Measurements from ENCODE around the gene CEP57. TPM values are rescaled to one million over a fixed set of nuclear protein-coding genes. Genes with fewer than 3 reads are reported as not detected.

The CEP57 gene
- total RNA-seq, 1 experiment from 2014 or later: 38.1 TPM

DNA sequence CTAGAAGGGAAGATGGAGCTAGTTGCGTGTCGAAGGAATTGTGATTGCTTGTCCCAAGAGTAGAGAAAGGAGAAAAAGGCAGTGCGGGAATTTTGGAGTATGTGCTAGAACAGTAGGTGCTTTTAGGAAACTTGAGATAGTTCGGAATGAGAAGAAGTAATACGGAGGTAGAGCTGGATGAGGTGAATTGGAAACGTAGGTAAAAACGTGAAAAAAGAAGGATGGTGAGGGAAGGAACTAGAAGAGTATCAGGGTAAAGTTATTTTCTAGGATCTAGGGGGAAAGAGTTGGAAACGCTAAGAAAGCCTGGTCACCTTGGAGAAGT lies 1.4 kb downstream of the CEP57 start:
- intact Hi-C loops (cut with micrococcal nuclease): loop anchor here (2.0 to 5.0 kb wide), 3 partner anchors 133 to 515 kb away; partner anchors contain the start of gene MTMR2
- H2AFZ ChIP-seq (ENCODE audit: low read length): peak overlapping the region; percentile 94
- H3K9me3 ChIP-seq (ENCODE audit: low read length): no peaks in the 10 kb centered on the region
- peak overlapping the region; percentile 89 for H3K9ac ChIP-seq (ENCODE audit: low read length)
- ChIA-PET POLR2A (ENCODE audit: unreplicated experiment) (no interaction called here), CTCF (no interaction called here)
- TF ChIP-seq EZH2 (IDR thresholded peaks at IDR 0.05; ENCODE audit: low read length, unreplicated experiment): no peak
- no peak for TF ChIP-seq CTCF (conservative IDR thresholded peaks at IDR 0.05; ENCODE audit: low read depth, low read length)
- no peak for TF ChIP-seq EZH2phosphoT487 (IDR thresholded peaks at IDR 0.05; ENCODE audit: borderline replicate concordance, low read length)
- ATAC-seq (no peak), DNase-seq (no peak)
- H3F3A ChIP-seq (ENCODE audit: low read length, unreplicated experiment): no peaks in the 10 kb centered on the region
- peak overlapping the region; percentile 97 for H3K4me2 ChIP-seq (ENCODE audit: low read length)
- no peaks in the 10 kb centered on the region for H3K9me2 ChIP-seq (replicated peaks; ENCODE audit: low read length)
- H3K27me3 ChIP-seq (ENCODE audit: low read length): no peaks in the 10 kb centered on the region
- BruUV-seq (replicated peaks): no TSS peak
- H3K4me1 ChIP-seq (ENCODE audit: insufficient read depth, low read length): peaks cover 42% of the 10 kb centered on the region
- peaks cover 79% of the 10 kb centered on the region for H3K79me2 ChIP-seq (ENCODE audit: low read length)
- no peaks in the 10 kb centered on the region for H3K36me3 ChIP-seq (ENCODE audit: low read depth, low read length)
- peak overlapping the region; percentile 86 for H3K4me3 ChIP-seq (ENCODE audit: low read length)
- H3K27ac ChIP-seq (ENCODE audit: low read length): no peak overlapping the region
- 0 out of 2 replicates have a peak, but pooled peaks cover 8% of the 10 kb centered on the region for H4K20me1 ChIP-seq (ENCODE audit: low read length)

GRCh38 chr11:95792200-95792599 lies 1.9 kb downstream of the CEP57 start:
- CTCF ChIA-PET: no interaction called here
- TF ChIP-seq EZH2phosphoT487 (IDR thresholded peaks at IDR 0.05; ENCODE audit: borderline replicate concordance, low read length) (no peak), EZH2 (IDR thresholded peaks at IDR 0.05; ENCODE audit: low read length, unreplicated experiment) (no peak), CTCF (conservative IDR thresholded peaks at IDR 0.05; ENCODE audit: low read depth, low read length) (no peak)
- BruUV-seq (replicated peaks): no TSS peak

DNA sequence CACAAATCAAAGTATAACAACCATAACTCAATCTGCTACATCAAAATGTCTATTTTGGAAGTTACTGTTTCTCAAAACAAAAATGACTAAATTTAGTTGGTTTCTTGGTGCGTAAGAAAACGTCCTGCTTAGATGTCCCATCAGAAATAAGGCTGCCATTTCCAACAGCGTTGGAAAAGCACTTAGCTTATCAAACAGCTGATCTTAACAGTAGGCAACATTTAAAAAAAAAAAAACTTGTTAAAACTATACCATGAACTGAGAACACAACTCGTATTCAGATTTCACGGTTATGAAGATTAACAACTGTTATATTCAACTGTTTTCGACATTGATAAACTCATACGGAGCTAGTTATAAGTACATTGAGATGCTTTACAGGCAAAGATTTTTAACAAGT lies 2.4 kb downstream of the CEP57 start:
- no peaks in the 10 kb centered on the region for H3K9me2 ChIP-seq (replicated peaks; ENCODE audit: low read length)
- intact Hi-C loops (cut with micrococcal nuclease): loop anchor here (5.0 kb wide), 1 partner anchor 245 kb away; no protein-coding TSS in a partner anchor
- peaks cover 39% of the 10 kb centered on the region for H3K4me1 ChIP-seq (ENCODE audit: insufficient read depth, low read length)
- no peak for DNase-seq
- H3K4me2 ChIP-seq (ENCODE audit: low read length): peak overlapping the region; percentile 97
- H3K9ac ChIP-seq (ENCODE audit: low read length): no peak overlapping the region
- peak overlapping the region; percentile 86; the same call in 1 of the 2 replicates for H3K4me3 ChIP-seq (ENCODE audit: low read length)
- H2AFZ ChIP-seq (ENCODE audit: low read length): no peak overlapping the region
- TF ChIP-seq EZH2phosphoT487 (IDR thresholded peaks at IDR 0.05; ENCODE audit: borderline replicate concordance, low read length) (no peak), CTCF (conservative IDR thresholded peaks at IDR 0.05; ENCODE audit: low read depth, low read length) (no peak), EZH2 (IDR thresholded peaks at IDR 0.05; ENCODE audit: low read length, unreplicated experiment) (no peak)
- ChIA-PET CTCF (no interaction called here), POLR2A (ENCODE audit: unreplicated experiment) (no interaction called here)
- H3F3A ChIP-seq (ENCODE audit: low read length, unreplicated experiment): no peaks in the 10 kb centered on the region
- H4K20me1 ChIP-seq (ENCODE audit: low read length): 0 out of 2 replicates have a peak, but pooled peaks cover 8% of the 10 kb centered on the region
- no peaks in the 10 kb centered on the region for H3K36me3 ChIP-seq (ENCODE audit: low read depth, low read length)
- no TSS peak for BruUV-seq (replicated peaks)
- H3K79me2 ChIP-seq (ENCODE audit: low read length): peaks cover 83% of the 10 kb centered on the region
- no peaks in the 10 kb centered on the region for H3K27me3 ChIP-seq (ENCODE audit: low read length)
- H3K9me3 ChIP-seq (ENCODE audit: low read length): no peaks in the 10 kb centered on the region
- H3K27ac ChIP-seq (ENCODE audit: low read length): no peak overlapping the region
- ATAC-seq: no peak

More at GRCh38 chr11:95792200-95792599, 1.9 kb downstream of the CEP57 start:
- H3K4me3 ChIP-seq (ENCODE audit: low read length): peak overlapping the region; percentile 86
- no peaks in the 10 kb centered on the region for H3K9me3 ChIP-seq (ENCODE audit: low read length)
- H3K36me3 ChIP-seq (ENCODE audit: low read depth, low read length): no peaks in the 10 kb centered on the region
- peaks cover 81% of the 10 kb centered on the region for H3K79me2 ChIP-seq (ENCODE audit: low read length)
- H4K20me1 ChIP-seq (ENCODE audit: low read length): 0 out of 2 replicates have a peak, but pooled peaks cover 8% of the 10 kb centered on the region
- H3K4me2 ChIP-seq (ENCODE audit: low read length): peak overlapping the region; percentile 97
- H3K9me2 ChIP-seq (replicated peaks; ENCODE audit: low read length): no peaks in the 10 kb centered on the region
- DNase-seq (no peak), ATAC-seq (no peak)
- H3K4me1 ChIP-seq (ENCODE audit: insufficient read depth, low read length): peaks cover 42% of the 10 kb centered on the region
- no peaks in the 10 kb centered on the region for H3F3A ChIP-seq (ENCODE audit: low read length, unreplicated experiment)
- peak overlapping the region; percentile 89; the same call in 1 of the 2 replicates for H3K9ac ChIP-seq (ENCODE audit: low read length)
- intact Hi-C loops (cut with micrococcal nuclease): loop anchor here (5.0 kb wide), 1 partner anchor 245 kb away; no protein-coding TSS in a partner anchor
- H2AFZ ChIP-seq (ENCODE audit: low read length): no peak overlapping the region
- POLR2A ChIA-PET (ENCODE audit: unreplicated experiment): no interaction called here
- no peaks in the 10 kb centered on the region for H3K27me3 ChIP-seq (ENCODE audit: low read length)
- no peak overlapping the region for H3K27ac ChIP-seq (ENCODE audit: low read length)
